Measurements from ENCODE around the gene PPM1F. TPM values are rescaled to one million over a fixed set of nuclear protein-coding genes. Genes with fewer than 3 reads are reported as not detected.

Gene PPM1F
- polyA plus RNA-seq, 6 donors from 2014 or later = 4.9 to 11.5 (median 8.2) TPM

DNA sequence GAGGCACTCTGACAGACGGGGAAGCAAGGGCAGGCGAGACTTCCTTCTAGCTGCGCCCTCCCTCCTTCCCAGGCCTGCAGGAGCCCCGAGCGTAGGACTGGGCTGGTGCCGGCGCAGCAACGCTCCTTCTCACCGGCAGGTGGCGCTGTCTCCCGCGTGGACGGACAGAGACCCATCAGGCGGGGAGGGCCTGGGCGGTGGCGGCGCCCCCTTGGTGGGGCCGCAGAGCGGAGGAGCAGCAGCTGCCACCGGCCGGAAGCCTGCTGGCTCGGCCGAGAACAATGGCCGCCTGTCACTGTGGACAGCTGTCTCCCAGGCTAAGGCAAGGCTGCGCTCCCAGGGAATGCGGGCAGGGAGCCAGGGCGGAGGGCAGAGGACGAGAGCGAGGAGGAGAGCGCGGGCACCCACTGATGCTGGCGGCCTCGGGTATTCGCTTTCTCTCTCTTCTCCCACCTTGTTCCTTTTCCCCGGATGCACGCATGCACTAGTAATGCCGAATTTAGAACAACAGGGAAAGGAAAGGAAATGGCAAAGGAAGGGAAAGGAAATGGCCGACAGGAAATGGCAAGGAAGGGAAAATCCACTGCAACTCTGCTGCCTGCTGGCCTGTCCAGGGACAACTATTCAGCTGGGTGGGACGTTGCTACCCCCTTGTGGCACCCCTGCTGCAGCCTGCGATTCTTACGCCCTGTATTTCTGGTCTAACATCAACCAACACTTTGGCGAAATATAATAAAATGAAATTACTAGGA, 14.4 kb downstream of the PPM1F start:
- Mint-ChIP-seq H3K27ac (peak overlapping the region in 5 of 6 donors; percentile 76 to 95 (median 89)), H3K4me1 (peaks cover 43 to 78% (median 66%) of the 10 kb centered on the region in 3 donors), H3K4me3 (peak overlapping the region; percentile 66 to 92 (median 86)), H3K36me3 (no peaks in the 10 kb centered on the region), H3K27me3 (no peaks in the 10 kb centered on the region), H3K9me3 (no peaks in the 10 kb centered on the region)
- DNase-seq = peak; percentile 88
- ATAC-seq (ENCODE audit: low read depth in 2 of 2) = peak; percentile 87 to 91

DNA sequence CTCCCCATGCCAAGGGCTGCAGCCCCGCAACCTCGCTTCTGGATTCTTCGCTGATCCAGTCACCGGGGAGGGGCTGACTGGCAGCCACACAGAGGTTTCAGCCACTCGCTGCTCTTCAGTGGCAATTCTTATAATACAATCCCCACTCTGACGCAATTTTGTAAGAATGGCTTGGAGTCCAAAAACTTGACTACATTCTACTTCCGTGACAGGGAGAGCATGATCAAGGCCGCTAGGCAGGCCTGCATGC, 14.9 kb downstream of the PPM1F start:
- H3K9me3 Mint-ChIP-seq = no peaks in the 10 kb centered on the region
- no peaks in the 10 kb centered on the region for H3K27me3 Mint-ChIP-seq
- peak overlapping the region in 5 of 6 donors; percentile 75 to 95 (median 89) for H3K27ac Mint-ChIP-seq
- H3K4me1 Mint-ChIP-seq = peaks cover 39 to 73% (median 61%) of the 10 kb centered on the region in 3 donors
- ATAC-seq (ENCODE audit: low read depth in 2 of 2) (no peak), DNase-seq (no peak)
- H3K4me3 Mint-ChIP-seq = peak overlapping the region; percentile 66 to 92 (median 86)
- no peaks in the 10 kb centered on the region for H3K36me3 Mint-ChIP-seq

DNA sequence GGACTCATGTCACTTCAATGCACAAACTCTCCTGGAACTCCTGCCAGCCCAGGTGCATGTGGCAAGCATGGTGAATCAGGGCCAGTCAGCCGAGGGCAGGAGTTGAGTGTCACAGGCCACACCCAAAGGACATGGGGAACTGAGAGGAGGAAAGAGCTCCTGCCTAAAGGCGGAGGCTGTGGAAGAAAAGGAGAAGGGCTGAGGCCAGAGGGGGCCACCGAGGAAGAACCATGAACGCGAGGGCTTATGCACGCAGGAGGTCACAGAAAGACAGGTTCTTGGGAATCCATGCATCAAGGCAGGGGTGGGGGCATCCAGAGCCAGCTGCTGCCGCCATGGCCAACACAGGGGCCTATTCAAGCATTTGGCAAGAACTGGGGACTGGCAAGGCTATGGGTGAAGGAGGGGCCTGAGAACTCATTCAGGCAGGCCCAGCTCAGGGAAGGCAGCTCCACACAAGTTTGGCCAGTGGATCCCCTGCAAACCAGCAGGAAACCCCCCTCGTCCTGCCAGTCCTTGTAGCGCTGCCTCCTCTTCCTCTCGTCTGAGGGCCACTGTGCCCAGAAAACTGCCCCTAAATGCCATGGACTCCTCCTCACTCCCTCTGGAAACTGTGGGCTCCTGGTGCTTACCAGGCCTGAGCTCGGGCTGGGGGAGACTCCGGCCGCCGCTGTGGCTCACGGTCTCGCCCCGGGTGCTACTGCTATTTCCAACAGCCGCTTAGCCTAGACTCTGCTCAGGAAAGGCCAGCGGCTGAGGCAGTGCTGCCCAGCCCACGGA, 15.4 kb downstream of the PPM1F start:
- peak overlapping the region in 3 of 6 donors; percentile 75 to 89 (median 84) for H3K27ac Mint-ChIP-seq

DNA sequence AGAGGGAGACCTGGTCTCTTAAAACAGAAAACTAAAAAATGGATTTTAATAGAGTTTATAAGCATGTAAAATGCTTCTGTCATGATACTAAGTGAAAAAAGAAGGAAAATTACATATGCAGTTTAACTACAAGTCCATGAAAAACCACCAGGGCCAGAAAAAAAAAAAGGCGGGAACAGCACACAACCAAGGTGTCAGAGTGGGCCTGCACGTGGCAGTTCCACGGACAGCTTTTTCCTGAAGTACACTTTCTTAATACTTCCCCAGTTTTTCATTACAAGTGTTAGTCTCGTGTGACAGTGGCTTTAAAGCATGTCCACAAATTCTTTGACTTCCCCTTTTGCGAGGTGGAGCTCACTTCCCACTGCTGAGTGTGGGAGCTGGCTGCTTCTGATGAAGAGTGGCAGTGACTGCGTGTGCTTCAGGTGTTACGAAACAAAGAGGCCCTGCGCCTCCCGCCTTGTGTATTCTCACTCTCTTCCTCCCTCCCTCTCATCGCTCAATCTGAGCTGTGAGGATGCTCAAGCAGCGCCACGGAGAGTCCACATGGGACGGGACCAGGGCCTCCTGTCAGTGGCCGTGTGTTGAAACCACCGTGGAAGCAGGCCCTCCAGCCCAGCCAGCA, 16.4 kb downstream of the PPM1F start:
- Mint-ChIP-seq H3K4me3 (peak overlapping the region in 6 of 8 donors; percentile 40 to 78 (median 56)), H3K9me3 (no peaks in the 10 kb centered on the region), H3K4me1 (peaks cover 32 to 60% (median 49%) of the 10 kb centered on the region in 3 donors), H3K27me3 (no peaks in the 10 kb centered on the region), H3K36me3 (no peaks in the 10 kb centered on the region), H3K27ac (peak overlapping the region in 5 of 6 donors; percentile 9 to 86 (median 72))
- DNase-seq = peak; percentile 46
- ATAC-seq (ENCODE audit: low read depth in 2 of 2) = peak; percentile 40 to 50

More for the DNA sequence above, 15.4 kb downstream of the PPM1F start:
- Mint-ChIP-seq H3K4me3 (peak overlapping the region in 7 of 8 donors; percentile 29 to 87 (median 78)), H3K36me3 (no peaks in the 10 kb centered on the region), H3K27me3 (no peaks in the 10 kb centered on the region), H3K4me1 (peaks cover 37 to 68% (median 56%) of the 10 kb centered on the region in 3 donors), H3K9me3 (no peaks in the 10 kb centered on the region)
- no peak for DNase-seq
- ATAC-seq (ENCODE audit: low read depth in 2 of 2) = no peak

DNA sequence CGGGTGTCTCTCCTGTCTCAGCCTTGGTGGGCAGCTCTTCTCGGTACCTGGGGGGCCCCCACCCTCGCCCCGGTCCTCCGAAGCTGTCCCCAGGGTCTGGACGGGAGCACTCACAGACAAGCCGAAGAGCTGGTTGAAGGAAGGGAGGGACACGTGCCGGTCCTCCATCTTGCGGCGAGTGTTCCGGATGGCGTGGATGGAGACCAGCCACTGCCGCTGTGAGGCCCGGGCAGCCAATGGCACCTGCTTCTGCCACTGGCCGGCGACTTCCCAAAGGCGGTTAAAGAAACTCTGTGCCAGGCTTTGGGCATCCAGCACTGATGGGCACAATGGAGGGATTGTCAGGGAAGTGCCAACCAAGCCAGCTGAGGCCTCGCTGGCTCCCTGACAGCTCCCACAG, 18.7 kb downstream of the PPM1F start:
- ATAC-seq (ENCODE audit: low read depth in 2 of 2) (no peak), DNase-seq (no peak)
- Mint-ChIP-seq H3K36me3 (peaks cover 0 to 5% of the 10 kb centered on the region in 2 donors), H3K4me3 (no peak overlapping the region), H3K4me1 (peaks cover 22 to 39% (median 33%) of the 10 kb centered on the region in 3 donors), H3K27ac (no peak overlapping the region), H3K27me3 (no peaks in the 10 kb centered on the region), H3K9me3 (no peaks in the 10 kb centered on the region)

DNA sequence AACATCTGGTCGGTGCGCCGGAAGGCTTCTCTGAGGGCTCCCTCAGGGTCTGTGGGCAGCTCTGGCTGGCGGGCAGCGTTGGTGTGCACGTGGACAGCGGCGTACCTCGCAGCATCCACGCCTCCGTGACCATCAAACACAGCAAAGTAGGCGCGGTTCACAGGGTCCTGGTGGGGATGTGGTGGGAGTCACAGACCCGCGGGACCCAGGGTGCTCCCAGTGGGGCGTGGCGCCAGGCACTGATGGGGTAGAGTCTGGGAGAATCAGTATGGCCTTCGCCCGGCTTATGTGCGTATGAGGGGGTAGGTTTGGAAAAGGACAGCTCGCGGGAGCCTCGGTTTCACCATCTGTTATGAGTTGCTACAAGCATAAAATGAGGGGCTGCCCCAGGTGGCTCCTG, 19.2 kb downstream of the PPM1F start:
- H3K4me3 Mint-ChIP-seq = no peak overlapping the region
- H3K4me1 Mint-ChIP-seq = peaks cover 20 to 34% (median 28%) of the 10 kb centered on the region in 3 donors
- H3K9me3 Mint-ChIP-seq = no peaks in the 10 kb centered on the region
- no peak overlapping the region for H3K27ac Mint-ChIP-seq
- ATAC-seq (ENCODE audit: low read depth in 2 of 2) (no peak), DNase-seq (no peak)
- no peaks in the 10 kb centered on the region for H3K27me3 Mint-ChIP-seq
- H3K36me3 Mint-ChIP-seq = peaks cover 0 to 8% of the 10 kb centered on the region in 2 donors

DNA sequence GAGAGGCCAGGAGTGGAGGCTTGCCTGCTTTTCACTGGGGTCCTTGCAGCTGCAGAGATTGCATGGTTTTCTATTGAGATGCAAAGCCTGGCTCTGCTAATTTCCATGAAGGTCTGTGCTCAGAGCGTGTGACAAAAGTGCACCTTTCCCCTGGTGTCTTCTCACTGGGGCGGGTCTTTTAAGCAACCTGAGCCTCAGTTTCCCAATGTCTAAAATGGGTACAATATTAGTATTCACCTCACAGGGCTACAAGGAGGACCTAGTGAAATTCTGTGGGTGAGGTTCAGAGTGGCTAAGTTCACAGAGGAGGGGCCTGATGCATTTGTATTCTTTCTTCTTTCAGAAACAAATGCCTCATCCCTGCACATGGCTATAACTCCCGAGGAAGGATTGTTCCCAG, 20.3 kb downstream of the PPM1F start:
- Mint-ChIP-seq H3K27me3 (no peaks in the 10 kb centered on the region), H3K4me3 (peak overlapping the region in 1 of 8 donors; percentile 62), H3K27ac (peak overlapping the region in 1 of 6 donors; percentile 42), H3K9me3 (no peaks in the 10 kb centered on the region), H3K36me3 (peaks cover 0 to 8% of the 10 kb centered on the region in 2 donors), H3K4me1 (peaks cover 13 to 26% (median 24%) of the 10 kb centered on the region in 3 donors)
- DNase-seq = no peak
- ATAC-seq (ENCODE audit: low read depth in 2 of 2) = no peak

- ATAC-seq (ENCODE audit: low read depth in 2 of 2) (no peak), DNase-seq (no peak)
- Mint-ChIP-seq H3K4me3 (no peak overlapping the region), H3K27me3 (no peaks in the 10 kb centered on the region), H3K36me3 (peaks cover 0 to 8% of the 10 kb centered on the region in 2 donors), H3K27ac (no peak overlapping the region), H3K4me1 (peaks cover 8 to 24% (median 14%) of the 10 kb centered on the region in 3 donors), H3K9me3 (no peaks in the 10 kb centered on the region)
Observed at GRCh38 chr22:21931056-21931455, 21.6 kb downstream of the PPM1F start.

DNA sequence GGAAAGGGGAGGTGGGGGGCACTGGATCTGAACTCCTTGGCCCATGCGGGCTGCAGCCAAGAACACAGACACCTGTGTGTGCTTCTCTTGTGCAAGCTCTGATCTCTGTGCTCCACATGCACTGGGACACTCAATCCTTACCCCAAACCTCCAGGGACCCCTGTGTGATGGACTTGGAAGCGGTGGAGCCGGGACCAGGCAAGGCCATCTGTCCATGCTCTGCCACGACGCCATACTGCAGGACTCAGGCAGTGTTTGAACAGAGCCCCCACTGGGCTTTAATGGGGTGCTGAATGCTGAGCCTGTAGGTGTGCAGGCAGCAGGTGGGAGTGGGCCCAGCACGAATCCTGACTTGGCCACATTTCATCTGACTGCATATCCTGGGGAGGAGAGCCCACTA, 23.4 kb downstream of the PPM1F start:
- Mint-ChIP-seq H3K36me3 (peaks cover 0 to 8% of the 10 kb centered on the region in 2 donors), H3K27me3 (no peaks in the 10 kb centered on the region), H3K4me3 (no peak overlapping the region), H3K9me3 (no peaks in the 10 kb centered on the region), H3K4me1 (peaks cover 3 to 19% (median 8%) of the 10 kb centered on the region in 3 donors), H3K27ac (no peak overlapping the region)
- DNase-seq = no peak
- no peak for ATAC-seq (ENCODE audit: low read depth in 2 of 2)

GRCh38 chr22:21928048-21928447, 24.6 kb downstream of the PPM1F start:
- ATAC-seq (ENCODE audit: low read depth in 2 of 2) (no peak), DNase-seq (no peak)
- Mint-ChIP-seq H3K4me1 (peaks cover 3 to 19% (median 8%) of the 10 kb centered on the region in 3 donors), H3K4me3 (no peak overlapping the region), H3K27me3 (no peaks in the 10 kb centered on the region), H3K36me3 (peaks cover 0 to 8% of the 10 kb centered on the region in 2 donors), H3K27ac (peak overlapping the region in 2 of 6 donors; percentile 44 to 70), H3K9me3 (no peaks in the 10 kb centered on the region)

- Mint-ChIP-seq H3K9me3 (no peaks in the 10 kb centered on the region), H3K4me3 (no peak overlapping the region), H3K4me1 (peaks cover 3 to 19% (median 8%) of the 10 kb centered on the region in 3 donors), H3K27me3 (no peaks in the 10 kb centered on the region), H3K27ac (no peak overlapping the region), H3K36me3 (peaks cover 0 to 8% of the 10 kb centered on the region in 2 donors)
- ATAC-seq (ENCODE audit: low read depth in 2 of 2) (no peak), DNase-seq (no peak)
Observed at GRCh38 chr22:21927174-21927823, 25.3 kb downstream of the PPM1F start.

- Mint-ChIP-seq H3K4me3 (no peak overlapping the region), H3K27me3 (no peaks in the 10 kb centered on the region), H3K9me3 (no peaks in the 10 kb centered on the region), H3K4me1 (peaks cover 3 to 19% (median 8%) of the 10 kb centered on the region in 3 donors), H3K36me3 (peaks cover 0 to 8% of the 10 kb centered on the region in 2 donors), H3K27ac (no peak overlapping the region)
- ATAC-seq (ENCODE audit: low read depth in 2 of 2) (no peak), DNase-seq (no peak)
Observed at GRCh38 chr22:21926728-21927127, 25.9 kb downstream of the PPM1F start.

- H3K27me3 Mint-ChIP-seq = no peaks in the 10 kb centered on the region
- no peak overlapping the region for H3K4me3 Mint-ChIP-seq
- no peaks in the 10 kb centered on the region for H3K36me3 Mint-ChIP-seq
- no peaks in the 10 kb centered on the region for H3K9me3 Mint-ChIP-seq
- peaks cover 3 to 18% (median 8%) of the 10 kb centered on the region in 3 donors for H3K4me1 Mint-ChIP-seq
- H3K27ac Mint-ChIP-seq = no peak overlapping the region
- ATAC-seq (ENCODE audit: low read depth in 2 of 2) = no peak
- no peak for DNase-seq
Observed at GRCh38 chr22:21923163-21923561, 29.5 kb downstream of the PPM1F start.

Data from naive B cell (primary cell).